Neural progenitor cell (in vitro differentiated cells): ENCODE measurements around the gene TRAM2. TPM values are rescaled to one million over a fixed set of nuclear protein-coding genes. Genes with fewer than 3 reads are reported as not detected.
A peak's percentile ranks its signal among the peaks of the same experiment; 100 is the strongest.

ENCODE experiments used
- DNase-seq: peaks from one replicate; pipeline ENCODE4 v3.0.0-alpha.2; 2016; ENCODE audit warnings: low spot score
- H2AFZ ChIP-seq: fragments of 200-600 bp; sonication (generic); replicated peaks from 2 replicates; pipeline ENCODE4 v1.6.1; 2016; ENCODE audit warnings: antibody characterized with exemption
- H3F3A ChIP-seq: fragments of 200-600 bp; sonication (generic); 2 replicates; pipeline ENCODE4 v1.6.1; 2016; ENCODE audit warnings: antibody characterized with exemption, low read depth
- H3K27ac ChIP-seq: fragments of 200-600 bp; sonication (generic); 2 replicates; pipeline ENCODE4 v1.5.1; 2016; ENCODE audit warnings: mild to moderate bottlenecking
- H3K27me3 ChIP-seq: fragments of 200-600 bp; sonication (generic); 2 replicates; pipeline ENCODE4 v1.6.1; 2016; ENCODE audit warnings: mild to moderate bottlenecking, moderate library complexity
- H3K36me3 ChIP-seq: fragments of 200-600 bp; sonication (generic); 2 replicates; pipeline ENCODE4 v1.5.1; 2016
- H3K4me1 ChIP-seq: fragments of 200-600 bp; sonication (generic); 2 replicates; pipeline ENCODE4 v1.6.1; 2016; ENCODE audit warnings: mixed run types
- H3K4me2 ChIP-seq: fragments of 200-600 bp; sonication (generic); 2 replicates; pipeline ENCODE4 v1.6.1; 2016
- H3K4me3 ChIP-seq: fragments of 200-600 bp; sonication (generic); 2 replicates; pipeline ENCODE4 v1.5.1; 2016
- H3K79me2 ChIP-seq: fragments of 200-600 bp; sonication (generic); 2 replicates; pipeline ENCODE4 v1.6.1; 2016; ENCODE audit warnings: low read depth
- H3K9ac ChIP-seq: fragments of 200-600 bp; sonication (generic); 2 replicates; pipeline ENCODE4 v1.6.1; 2016
- H3K9me3 ChIP-seq: fragments of 200-600 bp; sonication (generic); 2 replicates; pipeline ENCODE4 v1.5.1; 2016; ENCODE audit warnings: low read depth
- H4K20me1 ChIP-seq: fragments of 200-600 bp; sonication (generic); 2 replicates; pipeline ENCODE4 v1.6.1; 2016; ENCODE audit warnings: low read depth
- H3K27ac Mint-ChIP-seq: 3 replicates; pipeline ENCODE4 v1.8.0; 2021; ENCODE audit warnings: mixed read lengths
- H3K27me3 Mint-ChIP-seq: 2 replicates; pipeline ENCODE4 v1.8.0; 2022; ENCODE audit warnings: low read depth, mild to moderate bottlenecking, inconsistent platforms, moderate library complexity, mixed read lengths; ENCODE audit not compliant: insufficient read depth
- H3K36me3 Mint-ChIP-seq: 3 replicates; pipeline ENCODE4 v1.8.0; 2021; ENCODE audit warnings: mixed read lengths
- H3K4me1 Mint-ChIP-seq: 3 replicates; pipeline ENCODE4 v1.8.0; 2021; ENCODE audit warnings: mixed read lengths
- H3K4me3 Mint-ChIP-seq: 3 replicates; pipeline ENCODE4 v1.8.0; 2021; ENCODE audit warnings: mild to moderate bottlenecking, moderate library complexity, mixed read lengths
- H3K9me3 Mint-ChIP-seq: 3 replicates; pipeline ENCODE4 v1.8.0; 2020; ENCODE audit warnings: mixed read lengths
- CTCF ChIP-seq: fragments of 200-600 bp; sonication (generic); IDR thresholded peaks from 2 replicates; pipeline ENCODE4 v1.5.1; 2017; ENCODE audit warnings: antibody characterized with exemption, mild to moderate bottlenecking
- EZH2 ChIP-seq: fragments of 200-600 bp; sonication (generic); IDR thresholded peaks from 2 replicates; pipeline ENCODE4 v1.6.1; 2017; ENCODE audit warnings: antibody characterized with exemption, mild to moderate bottlenecking, moderate library complexity
- EZH2phosphoT487 ChIP-seq: fragments of 200-600 bp; sonication (generic); IDR thresholded peaks from 2 replicates; pipeline ENCODE4 v1.6.1; 2017; ENCODE audit warnings: antibody characterized with exemption
- total RNA-seq: library from RNA; depleted of rRNA; stranded (reverse); fragments of >200 nt; gene quantifications from 2 replicates; pipeline ENCODE4 v1.2.3, GENCODE V29; 2015; ENCODE audit warnings: low replicate concordance

The TRAM2 gene
- total RNA-seq, 1 donor from 2014 or later = 12.3 TPM

- Histone ChIP-seq H3K79me2 (peaks cover 64% of the 10 kb centered on the region), H3K4me1 (peaks cover 10% of the 10 kb centered on the region), H3K36me3 (no peaks in the 10 kb centered on the region), H4K20me1 (peaks cover 26% of the 10 kb centered on the region), H3K9me3 (no peaks in the 10 kb centered on the region), H3K4me3 (no peak overlapping the region), H3K4me2 (no peak overlapping the region), H3K27ac (no peak overlapping the region), H2AFZ (no peak overlapping the region), H3F3A (peaks cover 7% of the 10 kb centered on the region), H3K27me3 (no peaks in the 10 kb centered on the region), H3K9ac (no peak overlapping the region)
- H3K4me1 Mint-ChIP-seq = peaks cover 68% of the 10 kb centered on the region
- no peak for DNase-seq
- no peaks in the 10 kb centered on the region for H3K9me3 Mint-ChIP-seq
- H3K27me3 Mint-ChIP-seq = no peaks in the 10 kb centered on the region
- H3K4me3 Mint-ChIP-seq = no peak overlapping the region
- TF ChIP-seq CTCF = no peak
- TF ChIP-seq EZH2phosphoT487 = no peak
- TF ChIP-seq EZH2 = no peak
- H3K36me3 Mint-ChIP-seq = peaks cover 17% of the 10 kb centered on the region
- H3K27ac Mint-ChIP-seq = peak overlapping the region; percentile 23
Measured at GRCh38 chr6:52546192-52546591, 30.7 kb downstream of the TRAM2 start.

- H3K27ac ChIP-seq = no peak overlapping the region
- no peak overlapping the region for H3K4me3 ChIP-seq
- H3K27me3 ChIP-seq = no peaks in the 10 kb centered on the region
- H3K27me3 Mint-ChIP-seq = no peaks in the 10 kb centered on the region
- H3K4me1 Mint-ChIP-seq = peaks cover 63% of the 10 kb centered on the region
- H3K9me3 ChIP-seq = no peaks in the 10 kb centered on the region
- H4K20me1 ChIP-seq = peaks cover 22% of the 10 kb centered on the region
- TF ChIP-seq EZH2 = no peak
- TF ChIP-seq CTCF = no peak
- no peak for TF ChIP-seq EZH2phosphoT487
- H3K79me2 ChIP-seq = peaks cover 58% of the 10 kb centered on the region
- H3K36me3 Mint-ChIP-seq = peaks cover 17% of the 10 kb centered on the region
- no peaks in the 10 kb centered on the region for H3K9me3 Mint-ChIP-seq
- no peak overlapping the region for H2AFZ ChIP-seq
- H3K4me2 ChIP-seq = no peak overlapping the region
- DNase-seq = no peak
- H3K4me3 Mint-ChIP-seq = no peak overlapping the region
- no peaks in the 10 kb centered on the region for H3K36me3 ChIP-seq
- peaks cover under 1% of the 10 kb centered on the region for H3F3A ChIP-seq
- H3K27ac Mint-ChIP-seq = peak overlapping the region; percentile 23
- no peak overlapping the region for H3K9ac ChIP-seq
- peaks cover 3% of the 10 kb centered on the region for H3K4me1 ChIP-seq
Measured at GRCh38 chr6:52545406-52546119, 31.3 kb downstream of the TRAM2 start.

- TF ChIP-seq EZH2phosphoT487 (no peak), CTCF (no peak), EZH2 (no peak)
- Histone ChIP-seq H3K9me3 (no peaks in the 10 kb centered on the region), H3K9ac (no peak overlapping the region), H3K79me2 (peaks cover 51% of the 10 kb centered on the region), H2AFZ (no peak overlapping the region), H3K36me3 (no peaks in the 10 kb centered on the region), H3K4me1 (peaks cover 3% of the 10 kb centered on the region), H3K27ac (no peak overlapping the region), H3K4me2 (no peak overlapping the region), H3F3A (no peaks in the 10 kb centered on the region), H3K27me3 (no peaks in the 10 kb centered on the region), H3K4me3 (no peak overlapping the region), H4K20me1 (peaks cover 22% of the 10 kb centered on the region)
- Mint-ChIP-seq H3K4me3 (no peak overlapping the region), H3K9me3 (no peaks in the 10 kb centered on the region), H3K36me3 (peaks cover 15% of the 10 kb centered on the region), H3K27me3 (no peaks in the 10 kb centered on the region), H3K4me1 (peaks cover 62% of the 10 kb centered on the region), H3K27ac (no peak overlapping the region)
- no peak for DNase-seq
Measured at GRCh38 chr6:52544602-52545405, 32.1 kb downstream of the TRAM2 start.
